HG03108 (cell line): Measurements from ENCODE around the gene GPATCH3.
"Not testable (repeated sequence)": the region's sequence is repeated elsewhere in the genome, so short reads cannot be mapped to it uniquely, and the experiment has no call there.

ENCODE experiments used
- ATAC-seq: cut with Tn5 transposase; IDR thresholded peaks from one replicate; pipeline ENCODE4 v1.9.1; 2021; ENCODE audit warnings: moderate library complexity; ENCODE audit not compliant: unreplicated experiment

The GPATCH3 gene

DNA sequence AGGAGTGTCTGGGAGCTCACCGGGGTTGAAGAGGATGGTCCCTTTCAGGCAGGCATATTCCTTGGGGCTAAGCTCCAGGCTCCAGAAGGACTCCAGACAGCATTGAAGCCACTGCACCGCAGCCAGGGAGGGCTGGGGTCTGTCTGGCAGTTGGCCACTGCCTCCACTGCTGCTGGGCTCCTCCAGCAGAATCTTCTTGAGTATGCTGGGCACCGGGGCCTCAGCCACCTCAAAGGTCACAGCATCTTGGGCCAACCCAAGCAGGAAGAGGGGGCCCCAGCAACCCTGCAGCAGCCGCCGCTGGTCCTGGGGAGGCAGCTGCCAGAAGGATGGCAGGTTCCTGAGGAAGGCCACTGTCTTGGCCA, 13.1 kb upstream of the GPATCH3 start:
- no peak for ATAC-seq

DNA sequence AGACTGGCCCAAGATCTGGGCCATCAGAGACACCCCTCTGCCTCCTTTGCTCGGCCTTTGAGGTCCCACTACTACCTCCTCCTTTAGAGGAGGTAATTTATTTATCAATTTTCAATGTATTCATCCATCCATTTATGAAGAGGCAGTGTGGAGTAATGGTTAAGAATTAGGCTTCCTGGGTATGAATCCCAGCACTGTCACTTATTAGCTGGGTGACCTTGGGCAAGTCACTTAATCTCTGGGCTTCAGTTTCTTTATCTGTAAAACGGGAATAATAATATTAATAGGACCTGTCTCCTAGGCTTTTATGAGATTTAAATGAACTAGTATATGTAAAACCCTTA, 11.9 kb upstream of the GPATCH3 start:
- ATAC-seq = no peak

GRCh38 chr1:26911399-26912146, 11.3 kb upstream of the GPATCH3 start:
- no peak for ATAC-seq

GRCh38 chr1:26910343-26911160, 10.3 kb upstream of the GPATCH3 start:
- ATAC-seq = no peak

DNA sequence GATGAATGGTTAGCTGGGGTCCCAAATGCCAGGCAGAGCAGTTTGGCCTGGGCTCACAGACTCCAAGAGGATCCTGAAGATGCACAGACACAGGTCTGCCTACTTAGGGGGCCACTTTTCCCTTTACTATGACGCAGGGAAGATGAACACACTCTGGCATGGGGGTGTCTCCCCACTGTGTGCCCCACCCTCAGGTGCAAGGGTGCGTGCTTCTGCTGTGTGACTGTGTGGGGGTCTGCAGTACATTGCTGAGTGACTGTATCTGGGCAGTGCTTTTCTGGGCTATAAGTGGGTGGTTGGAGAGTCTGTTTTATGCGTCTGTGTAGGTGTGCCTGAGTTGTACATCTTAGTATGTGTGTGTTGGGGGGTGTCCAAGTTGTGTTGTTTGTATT, 9.7 kb upstream of the GPATCH3 start:
- ATAC-seq = no peak

- ATAC-seq = no peak
These were observed 7.0 kb upstream of the GPATCH3 start for GRCh38 chr1:26907071-26907917.

- no peak for ATAC-seq
These were observed 696 bp upstream of the GPATCH3 start for GRCh38 chr1:26900815-26901511.

- ATAC-seq = no peak
These were observed 2.9 kb downstream of the GPATCH3 start for GRCh38 chr1:26897351-26897750.

- no peak for ATAC-seq
These were observed 6.0 kb downstream of the GPATCH3 start for GRCh38 chr1:26894263-26894662.

DNA sequence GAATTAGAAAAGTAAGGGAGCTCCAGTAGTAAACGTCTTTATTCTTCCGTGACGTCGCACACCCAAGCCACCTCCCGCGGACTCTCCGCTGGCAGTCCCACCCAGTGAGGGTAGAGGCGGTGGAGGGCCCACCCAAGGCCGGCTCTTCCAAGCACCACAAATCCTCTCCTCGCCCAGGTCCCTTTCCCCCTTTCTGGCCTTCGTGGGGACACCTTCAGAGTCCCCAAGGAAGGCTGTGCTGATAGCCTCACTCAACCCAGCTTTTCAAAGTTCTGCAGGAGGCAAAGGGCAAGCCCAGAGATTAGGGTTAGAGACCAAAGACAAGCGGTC, 9.8 kb downstream of the GPATCH3 start:
- ATAC-seq = peak; percentile 17

DNA sequence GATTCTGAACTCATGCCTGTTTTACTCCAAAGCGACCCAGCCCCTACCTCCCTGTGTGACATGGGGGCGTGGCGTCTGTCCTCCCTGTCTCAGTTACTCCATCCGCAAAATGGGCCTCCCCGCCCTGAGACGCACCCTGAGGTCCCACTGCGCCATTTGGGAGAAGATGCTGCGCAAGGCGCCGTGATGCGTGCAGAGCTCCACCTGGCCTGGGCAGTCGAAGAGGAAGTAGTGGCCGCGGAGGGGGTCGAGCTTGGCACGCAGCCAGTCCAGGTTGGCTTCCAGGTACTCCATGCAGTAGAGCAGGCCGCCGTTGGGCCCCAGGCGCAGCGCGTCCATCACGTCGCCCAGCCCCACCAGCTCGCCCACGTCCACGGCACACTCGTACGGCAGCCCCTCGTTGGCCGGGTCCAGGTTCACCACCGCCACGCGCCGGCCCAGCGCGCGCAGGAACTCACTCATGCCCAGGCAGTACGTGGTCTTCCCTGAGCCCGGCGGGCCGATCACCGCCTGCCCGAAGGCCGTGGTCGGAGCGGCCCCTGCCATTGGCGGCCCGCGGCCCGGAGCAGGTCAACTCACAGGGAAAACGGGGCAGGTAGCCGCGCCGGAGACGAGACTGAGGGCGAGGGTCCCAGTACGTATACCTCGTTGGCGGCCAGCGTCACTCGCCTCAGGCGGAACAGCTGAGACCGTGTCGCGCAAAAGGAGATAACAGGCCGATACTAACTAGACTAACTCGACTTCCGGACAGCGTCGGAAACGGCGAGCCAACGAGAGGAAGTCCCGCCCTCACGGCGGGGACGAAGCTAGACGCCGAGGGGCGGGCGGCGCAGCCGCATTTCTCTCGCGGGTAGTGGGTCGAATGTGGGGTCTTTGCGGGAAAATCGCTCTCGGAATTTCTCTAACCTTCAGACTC, 10.5 kb downstream of the GPATCH3 start, which contains the start of gene GPN2:
Gene GPN2, minus strand, starts transcription at position 733 of the 916 bp plus-strand sequence. Its CDS starts 187 bp downstream, at position 546.
- ATAC-seq = peak; percentile 82

DNA sequence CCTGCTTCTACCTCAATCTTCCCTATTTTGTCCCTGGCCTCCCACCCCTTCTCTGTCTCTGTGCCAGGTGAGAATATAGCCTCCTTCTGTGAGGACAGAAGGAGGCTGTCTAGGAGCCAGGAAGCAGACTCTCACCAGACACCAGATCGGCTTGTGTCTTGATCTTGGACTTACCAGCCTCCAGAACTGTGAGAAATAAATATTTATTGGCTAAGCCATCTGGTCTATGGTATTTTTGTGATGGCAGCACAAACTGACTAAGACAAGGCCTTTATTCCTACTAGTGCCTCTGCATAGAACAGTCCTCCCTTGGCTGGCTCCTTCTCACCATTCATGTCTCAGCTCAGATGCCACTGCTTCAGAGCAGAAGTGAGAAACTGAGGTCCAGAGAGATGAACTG, 12.0 kb downstream of the GPATCH3 start:
- ATAC-seq = no peak

DNA sequence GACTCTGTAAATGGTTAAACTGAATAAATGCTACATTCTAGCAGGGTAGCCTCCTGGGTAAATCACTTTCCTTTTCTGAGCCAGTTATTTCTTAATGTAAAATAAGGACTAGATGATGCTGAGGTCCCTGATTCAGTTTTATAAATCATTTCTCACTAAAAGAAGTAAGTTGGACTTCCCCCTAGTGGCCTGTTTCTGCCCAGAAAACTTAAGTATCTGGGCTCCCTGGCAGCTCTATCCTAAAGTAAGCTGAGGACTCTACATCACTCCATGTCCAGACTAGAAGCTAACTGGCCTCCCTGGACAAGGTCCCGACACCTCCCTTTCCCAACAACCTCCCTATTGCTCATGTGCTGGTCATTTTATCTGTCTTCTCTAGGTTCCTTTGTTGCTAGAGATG, 13.1 kb downstream of the GPATCH3 start:
- no peak for ATAC-seq

DNA sequence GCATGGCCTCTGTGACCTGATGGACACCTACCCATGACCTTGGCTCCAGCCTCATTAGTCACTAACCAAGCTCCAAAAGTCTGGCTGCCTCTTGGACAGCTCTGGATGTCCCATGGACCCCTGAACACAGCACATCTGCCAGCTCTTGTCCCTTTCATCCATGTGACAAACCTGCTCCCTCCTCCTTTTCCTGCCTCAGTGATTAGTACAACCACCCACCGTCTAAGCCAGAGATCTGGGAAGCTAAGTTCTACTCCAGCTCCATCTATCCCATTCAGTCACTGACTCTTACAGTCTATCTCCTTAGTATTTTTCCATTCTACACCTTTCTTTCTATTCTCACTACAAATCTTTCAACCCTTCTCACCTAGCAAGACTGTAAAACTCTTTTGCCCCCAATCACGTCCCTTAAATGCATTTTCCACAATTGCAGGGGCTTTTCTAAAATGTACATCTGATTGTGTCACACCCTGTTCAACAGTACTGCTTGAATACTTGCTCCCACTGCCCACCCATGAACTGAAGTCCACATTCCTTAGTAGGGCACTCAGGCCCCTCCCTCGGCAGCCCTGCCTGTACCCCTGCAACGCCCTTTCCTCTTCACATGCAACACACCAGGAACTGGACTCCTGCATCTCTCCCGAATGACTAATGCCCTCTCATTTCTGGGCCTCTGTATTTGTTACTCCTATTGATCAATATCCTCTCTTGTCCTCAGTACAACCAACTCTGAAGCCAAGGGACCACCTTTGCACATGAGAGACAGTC, 17.4 kb downstream of the GPATCH3 start:
- ATAC-seq = no peak

GRCh38 chr1:26881611-26882010, 18.7 kb downstream of the GPATCH3 start:
- not testable (repeated sequence) for ATAC-seq

GRCh38 chr1:26879793-26880192, 20.5 kb downstream of the GPATCH3 start:
- ATAC-seq = no peak

GRCh38 chr1:26877326-26877725, 22.9 kb downstream of the GPATCH3 start:
- no peak for ATAC-seq

DNA sequence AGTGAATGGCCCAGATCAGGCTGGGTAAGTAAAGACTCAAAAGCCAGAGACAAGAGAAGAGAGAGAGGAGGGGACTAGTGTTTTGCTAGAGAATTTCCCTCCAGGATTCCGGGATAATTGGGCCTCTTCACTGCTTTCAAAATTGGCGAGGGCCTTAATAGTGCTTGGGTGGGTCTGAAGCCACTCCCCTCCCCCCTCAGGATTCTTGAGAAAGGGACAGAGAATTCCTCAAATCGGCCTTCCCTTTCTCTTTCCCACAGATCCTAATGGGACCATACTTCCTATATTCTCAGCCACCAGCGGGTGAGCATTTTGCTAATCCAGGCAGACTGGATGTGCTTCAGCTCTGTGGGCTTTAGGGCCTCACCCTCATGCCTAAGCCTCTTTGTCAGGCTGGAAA, 25.4 kb downstream of the GPATCH3 start:
- no peak for ATAC-seq

DNA sequence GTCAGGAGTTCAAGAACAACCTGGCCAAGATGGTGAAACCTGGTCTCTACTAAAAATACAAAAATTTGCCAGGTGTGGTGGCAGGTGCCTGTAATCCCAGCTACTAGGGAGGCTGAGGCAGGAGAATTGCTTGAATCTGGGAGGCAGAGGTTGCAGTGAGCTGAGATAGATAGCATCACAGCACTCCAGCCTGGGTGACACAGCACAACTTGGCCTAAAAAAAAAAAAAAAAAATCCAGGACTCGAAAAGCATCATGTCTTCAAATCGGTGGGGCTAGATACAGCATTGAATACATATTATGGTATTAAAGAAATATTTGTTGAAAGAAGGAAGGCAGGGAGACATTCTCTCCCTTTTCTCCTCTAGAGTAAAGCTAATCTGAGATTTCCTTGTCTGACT, 27.2 kb downstream of the GPATCH3 start:
- not testable (repeated sequence) for ATAC-seq
